ENCODE results near the gene GHRHR. TPM values are rescaled to one million over a fixed set of nuclear protein-coding genes. Genes with fewer than 3 reads are reported as not detected.

Gene GHRHR
- total RNA-seq, 1 donor from 2014 or later: not detected

GRCh38 chr7:31017721-31018120 lies 54.0 kb downstream of the GHRHR start:
- H3K9me3 Mint-ChIP-seq: no peaks in the 10 kb centered on the region

DNA sequence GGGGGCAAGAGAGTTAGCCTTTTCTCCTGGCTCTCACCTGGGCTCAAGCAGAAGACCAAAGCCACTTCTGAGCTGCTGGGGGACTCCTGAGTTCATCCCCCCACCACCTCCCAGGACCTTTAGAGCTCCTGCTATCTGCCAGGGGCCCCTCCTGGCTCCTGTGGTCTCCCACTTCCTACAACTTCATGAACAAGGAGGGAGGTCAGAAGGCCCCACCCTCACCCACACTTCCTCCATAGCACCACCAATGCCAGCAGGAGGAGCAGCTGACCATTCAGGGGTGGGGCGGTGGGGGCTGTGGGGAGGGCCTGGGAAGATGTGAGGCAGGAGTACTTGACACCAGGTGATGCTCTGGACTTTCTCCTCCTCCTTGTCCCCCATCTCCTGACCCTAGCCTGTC lies 55.8 kb downstream of the GHRHR start:
- Mint-ChIP-seq H3K4me1 (ENCODE audit: unreplicated experiment) (no peaks in the 10 kb centered on the region), H3K4me3 (no peak overlapping the region), H3K27me3 (peaks cover 20% of the 10 kb centered on the region), H3K9me3 (no peaks in the 10 kb centered on the region), H3K27ac (no peak overlapping the region), H3K36me3 (no peaks in the 10 kb centered on the region)
- no peak for DNase-seq (ENCODE audit: extremely low spot score, unreplicated experiment)
- TF ChIP-seq, protein P1, sequence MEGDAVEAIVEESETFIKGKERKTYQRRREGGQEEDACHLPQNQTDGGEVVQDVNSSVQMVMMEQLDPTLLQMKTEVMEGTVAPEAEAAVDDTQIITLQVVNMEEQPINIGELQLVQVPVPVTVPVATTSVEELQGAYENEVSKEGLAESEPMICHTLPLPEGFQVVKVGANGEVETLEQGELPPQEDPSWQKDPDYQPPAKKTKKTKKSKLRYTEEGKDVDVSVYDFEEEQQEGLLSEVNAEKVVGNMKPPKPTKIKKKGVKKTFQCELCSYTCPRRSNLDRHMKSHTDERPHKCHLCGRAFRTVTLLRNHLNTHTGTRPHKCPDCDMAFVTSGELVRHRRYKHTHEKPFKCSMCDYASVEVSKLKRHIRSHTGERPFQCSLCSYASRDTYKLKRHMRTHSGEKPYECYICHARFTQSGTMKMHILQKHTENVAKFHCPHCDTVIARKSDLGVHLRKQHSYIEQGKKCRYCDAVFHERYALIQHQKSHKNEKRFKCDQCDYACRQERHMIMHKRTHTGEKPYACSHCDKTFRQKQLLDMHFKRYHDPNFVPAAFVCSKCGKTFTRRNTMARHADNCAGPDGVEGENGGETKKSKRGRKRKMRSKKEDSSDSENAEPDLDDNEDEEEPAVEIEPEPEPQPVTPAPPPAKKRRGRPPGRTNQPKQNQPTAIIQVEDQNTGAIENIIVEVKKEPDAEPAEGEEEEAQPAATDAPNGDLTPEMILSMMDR (conservative IDR thresholded peaks at IDR 0.05): no peak

More at GRCh38 chr7:31017721-31018120, 54.0 kb downstream of the GHRHR start:
- Mint-ChIP-seq H3K4me3 (no peak overlapping the region), H3K4me1 (ENCODE audit: unreplicated experiment) (no peaks in the 10 kb centered on the region), H3K27me3 (peaks cover 26% of the 10 kb centered on the region), H3K36me3 (no peaks in the 10 kb centered on the region), H3K27ac (no peak overlapping the region)
- TF ChIP-seq, protein P1 (conservative IDR thresholded peaks at IDR 0.05): no peak
- no peak for DNase-seq (ENCODE audit: extremely low spot score, unreplicated experiment)

- H3K9me3 Mint-ChIP-seq: no peaks in the 10 kb centered on the region
- peaks cover 20% of the 10 kb centered on the region for H3K27me3 Mint-ChIP-seq
- no peak for DNase-seq (ENCODE audit: extremely low spot score, unreplicated experiment)
- H3K27ac Mint-ChIP-seq: no peak overlapping the region
- H3K4me1 Mint-ChIP-seq (ENCODE audit: unreplicated experiment): no peaks in the 10 kb centered on the region
- TF ChIP-seq, protein P1 (conservative IDR thresholded peaks at IDR 0.05): no peak
- no peak overlapping the region for H3K4me3 Mint-ChIP-seq
- no peaks in the 10 kb centered on the region for H3K36me3 Mint-ChIP-seq
Observed at GRCh38 chr7:31020161-31020560, 56.4 kb downstream of the GHRHR start.

DNA sequence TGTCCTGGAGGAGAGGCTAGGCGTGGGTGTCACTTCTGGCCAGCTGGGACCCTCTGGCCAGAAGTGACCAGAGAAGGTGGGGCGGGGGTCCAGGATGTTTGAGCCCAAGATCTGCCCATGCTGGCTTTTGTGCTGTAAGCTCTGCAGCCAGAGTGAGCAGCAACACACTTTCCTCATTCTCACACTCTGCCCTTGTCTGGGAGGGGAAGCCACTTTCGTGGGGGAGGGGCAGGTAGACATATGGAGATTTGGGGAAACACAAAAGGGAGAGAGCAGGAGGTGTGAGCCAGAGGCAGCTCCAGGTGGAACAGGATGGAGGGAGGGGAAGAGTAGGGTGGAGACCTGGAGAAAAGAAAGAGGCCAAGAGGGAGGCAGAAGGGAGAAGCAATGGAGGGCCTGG lies 56.9 kb downstream of the GHRHR start:
- Mint-ChIP-seq H3K4me3 (no peak overlapping the region), H3K9me3 (no peaks in the 10 kb centered on the region), H3K36me3 (no peaks in the 10 kb centered on the region), H3K27ac (no peak overlapping the region), H3K27me3 (peaks cover 19% of the 10 kb centered on the region), H3K4me1 (ENCODE audit: unreplicated experiment) (no peaks in the 10 kb centered on the region)
- no peak for DNase-seq (ENCODE audit: extremely low spot score, unreplicated experiment)
- TF ChIP-seq, protein P1 (conservative IDR thresholded peaks at IDR 0.05): no peak

DNA sequence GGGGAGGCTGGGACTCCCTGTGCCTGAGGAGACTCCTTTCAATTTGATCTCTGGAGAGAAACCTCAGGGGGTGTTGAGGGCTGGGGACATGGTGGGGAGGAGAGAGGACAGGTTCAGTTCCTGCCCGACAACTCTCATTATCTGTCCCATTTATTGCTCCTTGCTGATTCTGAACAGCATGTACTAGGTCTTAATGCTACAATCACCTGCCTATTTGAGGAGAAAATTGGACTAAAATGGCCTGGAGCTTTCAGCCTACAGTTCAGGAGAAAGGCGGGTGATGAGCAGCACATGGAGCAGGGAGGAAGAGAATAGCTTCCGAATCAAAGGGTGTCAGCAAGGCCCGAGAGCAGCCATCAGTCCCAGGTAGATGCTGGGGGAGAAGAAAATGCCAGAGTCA lies 58.4 kb downstream of the GHRHR start:
- Mint-ChIP-seq H3K4me1 (ENCODE audit: unreplicated experiment) (peaks cover 6% of the 10 kb centered on the region), H3K36me3 (no peaks in the 10 kb centered on the region)

More for the DNA sequence above, 58.4 kb downstream of the GHRHR start:
- Mint-ChIP-seq H3K27ac (no peak overlapping the region), H3K4me3 (no peak overlapping the region), H3K9me3 (no peaks in the 10 kb centered on the region), H3K27me3 (peaks cover 27% of the 10 kb centered on the region)
- DNase-seq (ENCODE audit: extremely low spot score, unreplicated experiment): no peak
- TF ChIP-seq, protein P1 (conservative IDR thresholded peaks at IDR 0.05): no peak
